EL (cell line): ENCODE measurements around the gene PRPSAP2.

Experiments used
- DNase-seq: peaks from one replicate; pipeline ENCODE4 v3.0.0-alpha.2; 2016

The PRPSAP2 gene

GRCh38 chr17:18963126-18964017 is 105.4 kb downstream of the PRPSAP2 start:
- DNase-seq: peak; percentile 40

DNA sequence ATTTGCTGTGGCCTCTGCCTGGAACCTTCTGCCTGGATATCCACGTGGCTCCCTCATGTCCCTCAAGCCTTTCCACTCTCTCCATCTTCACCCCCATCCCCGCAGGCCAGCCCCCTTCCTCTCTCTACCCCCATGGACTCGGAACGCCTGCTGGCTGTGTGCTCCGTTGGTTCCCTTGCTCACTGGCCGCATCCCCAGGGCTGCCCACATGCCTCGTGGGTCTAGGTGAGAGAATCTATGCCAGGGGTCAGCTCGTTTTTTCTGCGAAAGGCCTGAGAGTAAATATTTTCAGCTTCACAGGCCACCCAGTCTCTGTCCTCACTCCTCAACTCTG is 106.1 kb downstream of the PRPSAP2 start:
- DNase-seq: no peak

- no peak for DNase-seq
These were observed 106.6 kb downstream of the PRPSAP2 start for GRCh38 chr17:18964550-18964949.

- DNase-seq: no peak
These were observed 107.8 kb downstream of the PRPSAP2 start for GRCh38 chr17:18965530-18966236.

DNA sequence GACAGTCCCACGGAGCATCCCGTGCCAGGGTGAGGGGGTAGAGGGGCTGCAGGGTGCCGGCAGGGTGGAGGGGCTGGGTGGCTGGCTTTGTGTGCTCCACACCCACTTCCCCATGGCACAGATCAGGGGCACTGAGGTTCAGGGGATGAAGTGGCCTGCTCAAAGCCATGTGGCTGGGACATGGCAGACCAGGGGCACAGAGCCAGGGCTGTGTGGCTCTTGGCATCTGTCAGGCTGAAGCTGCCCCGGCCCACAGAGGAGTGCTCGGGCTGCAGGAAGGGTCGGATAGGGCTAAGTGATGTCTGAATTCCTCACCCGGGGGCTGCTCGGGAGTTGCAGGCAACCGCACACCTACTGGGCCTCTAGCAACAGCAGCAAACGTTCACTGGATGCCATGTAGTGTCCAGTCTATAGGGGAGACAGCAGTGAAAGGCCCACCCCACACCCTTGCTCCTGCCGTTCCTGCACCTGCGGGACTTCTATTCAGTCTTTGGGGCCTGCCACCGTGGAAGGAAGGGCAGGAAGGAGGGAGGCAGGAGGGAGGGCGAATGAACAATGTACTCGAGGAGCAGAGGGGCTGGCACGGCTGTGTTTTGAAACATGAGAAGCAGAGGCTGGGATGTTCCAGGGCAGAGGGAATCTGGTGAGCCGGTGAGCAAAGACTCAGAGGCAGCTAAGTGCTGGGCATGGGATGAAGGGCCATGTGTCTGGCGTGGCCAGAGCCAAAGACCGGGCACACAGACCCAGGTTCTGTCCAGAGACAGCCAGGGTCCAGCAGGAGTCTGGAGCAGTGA is 109.1 kb downstream of the PRPSAP2 start:
- DNase-seq: no peak

DNA sequence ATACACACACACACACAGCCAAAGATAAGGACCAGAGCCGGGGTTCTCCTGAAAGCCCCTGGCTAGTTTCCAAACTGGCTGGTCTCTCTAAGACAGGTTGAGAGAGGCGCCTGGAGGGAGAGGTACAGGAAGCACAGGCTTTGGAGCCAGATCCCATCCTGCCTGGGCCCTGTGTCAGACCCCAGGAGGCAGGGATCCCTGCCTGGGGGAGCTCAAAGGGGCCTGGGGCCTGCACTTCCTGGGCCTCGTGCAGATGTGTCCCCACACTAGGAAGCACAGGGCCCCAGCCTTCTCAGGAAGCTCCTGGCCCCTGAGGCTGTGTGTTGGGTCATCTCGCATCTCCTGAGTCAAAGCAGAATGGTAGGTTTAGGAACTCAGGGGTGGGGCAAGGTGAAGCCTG is 110.0 kb downstream of the PRPSAP2 start:
- peak; percentile 39 for DNase-seq

DNA sequence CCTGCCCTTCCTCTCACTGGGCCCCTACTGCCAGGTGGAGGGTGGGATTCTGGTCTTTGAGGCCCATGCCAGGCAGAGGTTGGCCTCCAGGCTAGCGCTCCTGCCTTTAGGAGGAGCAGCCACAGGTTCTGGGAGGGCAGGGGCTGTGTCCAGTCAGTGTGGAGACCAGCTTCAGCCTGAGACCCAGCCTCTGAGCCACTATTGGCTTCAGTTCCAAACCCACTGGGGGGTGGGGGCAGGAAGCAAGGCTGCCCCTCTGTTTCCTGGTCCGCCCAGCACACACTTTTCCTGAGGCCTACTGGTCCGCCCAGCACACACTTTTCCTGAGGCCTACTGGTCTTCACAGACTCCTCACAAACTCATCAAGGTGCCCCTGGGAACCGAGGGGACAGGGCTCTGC is 110.4 kb downstream of the PRPSAP2 start:
- DNase-seq: no peak

DNA sequence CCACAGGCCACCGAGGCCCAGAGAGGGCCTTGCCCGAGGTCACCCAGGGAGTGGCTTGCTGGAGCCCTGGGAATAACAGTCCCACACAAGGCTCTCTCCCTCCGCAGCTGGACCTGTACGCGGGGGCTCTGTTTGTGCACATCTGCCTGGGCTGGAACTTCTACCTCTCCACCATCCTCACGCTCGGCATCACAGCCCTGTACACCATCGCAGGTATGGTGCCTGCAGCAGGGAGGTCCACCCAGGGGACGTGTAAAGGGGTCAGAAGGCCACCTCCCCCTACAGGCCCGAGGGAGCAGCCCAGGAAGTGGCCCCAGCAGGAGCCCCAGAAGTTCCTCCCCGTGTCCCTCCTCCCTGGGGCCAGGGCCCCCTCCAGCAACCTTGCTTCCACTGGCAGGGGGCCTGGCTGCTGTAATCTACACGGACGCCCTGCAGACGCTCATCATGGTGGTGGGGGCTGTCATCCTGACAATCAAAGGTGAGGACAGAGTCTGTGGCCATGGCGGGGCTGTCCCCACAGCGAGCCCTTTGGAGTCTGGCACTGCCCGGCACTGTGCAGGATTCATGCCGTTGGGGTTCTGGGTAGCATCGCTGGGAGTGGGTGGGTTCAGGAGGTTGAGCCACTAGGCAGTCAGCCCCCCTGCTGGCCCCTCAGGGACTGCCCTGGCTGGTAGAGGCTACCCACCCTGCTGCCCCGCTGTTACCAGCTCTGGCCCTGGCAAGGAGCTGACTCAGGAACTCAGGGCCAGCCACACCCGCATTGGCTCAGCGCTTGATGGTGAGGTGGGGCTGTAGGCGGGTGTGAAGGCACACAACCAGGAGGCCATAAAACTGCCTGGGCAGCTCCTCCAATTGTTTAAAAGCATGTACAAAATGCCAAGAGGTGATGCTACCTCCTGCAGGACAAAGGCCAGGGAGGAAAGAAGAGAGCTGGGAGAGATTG is 111.3 kb downstream of the PRPSAP2 start:
- no peak for DNase-seq

DNA sequence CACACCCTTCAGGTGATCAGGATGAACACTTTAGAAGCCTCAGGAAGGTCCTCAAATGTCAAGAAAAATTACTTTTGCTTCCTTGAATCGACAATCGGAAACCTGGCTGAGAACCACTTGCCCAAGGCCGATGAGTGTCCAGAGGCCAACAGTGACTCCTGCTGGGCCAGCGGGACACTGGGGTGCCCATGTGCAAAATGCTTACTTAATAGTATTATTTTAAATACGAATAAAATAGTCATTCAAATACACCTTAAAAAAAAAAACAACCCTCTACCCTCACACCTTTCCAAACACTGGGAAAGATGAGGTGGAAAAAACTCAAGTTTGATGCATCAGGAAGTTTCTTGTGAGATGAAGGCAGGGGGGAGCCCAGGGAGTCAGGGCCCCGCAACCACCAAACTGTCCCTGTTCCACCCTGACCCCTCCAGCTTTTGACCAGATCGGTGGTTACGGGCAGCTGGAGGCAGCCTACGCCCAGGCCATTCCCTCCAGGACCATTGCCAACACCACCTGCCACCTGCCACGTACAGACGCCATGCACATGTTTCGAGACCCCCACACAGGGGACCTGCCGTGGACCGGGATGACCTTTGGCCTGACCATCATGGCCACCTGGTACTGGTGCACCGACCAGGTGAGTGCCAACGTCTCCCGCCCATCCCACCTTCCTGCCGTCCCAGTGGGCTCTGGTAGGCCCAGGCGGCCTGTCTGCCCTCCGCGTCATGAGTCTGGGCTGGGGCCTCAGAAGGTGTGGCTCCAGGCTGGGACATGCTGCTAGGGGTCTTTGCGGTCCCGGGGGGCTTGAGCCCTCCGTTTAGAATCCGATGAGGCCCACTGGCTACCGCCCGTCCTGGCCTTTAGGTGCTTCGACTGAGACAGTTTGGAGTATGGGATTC is 112.9 kb downstream of the PRPSAP2 start:
- DNase-seq: no peak

GRCh38 chr17:18971801-18972200 is 113.9 kb downstream of the PRPSAP2 start:
- DNase-seq: no peak

- DNase-seq: no peak
These were observed 116.6 kb downstream of the PRPSAP2 start for GRCh38 chr17:18974407-18975149.

- DNase-seq: no peak
These were observed 117.7 kb downstream of the PRPSAP2 start for GRCh38 chr17:18975597-18975996.

DNA sequence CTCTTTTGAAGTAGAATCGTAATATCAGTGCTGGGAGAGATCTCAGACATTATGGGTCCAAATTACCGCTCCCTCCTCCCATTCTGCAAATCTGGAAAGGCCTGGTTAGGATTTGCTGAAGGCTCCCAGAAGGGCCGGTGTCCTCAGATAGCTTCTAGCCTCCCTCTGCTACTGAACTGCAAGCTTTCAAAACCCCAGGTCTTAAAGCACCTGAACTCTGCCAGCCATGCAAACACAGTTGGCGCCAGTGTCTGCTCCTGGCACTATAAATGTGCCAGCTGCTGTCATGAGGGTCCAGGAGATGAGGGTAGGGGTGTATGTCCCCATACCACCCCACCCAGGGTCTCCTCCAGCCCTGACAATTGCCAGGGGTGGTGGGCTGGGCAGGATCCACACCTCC is 118.3 kb downstream of the PRPSAP2 start:
- no peak for DNase-seq

- no peak for DNase-seq
These were observed 119.1 kb downstream of the PRPSAP2 start for GRCh38 chr17:18977021-18977420.

GRCh38 chr17:18977646-18978045 is 119.7 kb downstream of the PRPSAP2 start:
- no peak for DNase-seq

- DNase-seq: no peak
These were observed 120.1 kb downstream of the PRPSAP2 start for GRCh38 chr17:18978050-18978449.

- DNase-seq: no peak
These were observed 120.7 kb downstream of the PRPSAP2 start for GRCh38 chr17:18978655-18979054.
